GM20000 (cell line): ENCODE results near the gene CTSF.
"Not testable (repeated sequence)": the region's sequence is repeated elsewhere in the genome, so short reads cannot be mapped to it uniquely, and the experiment has no call there.

Experiments
- DNase-seq: peaks from one replicate; pipeline ENCODE4 v3.0.0; 2012; ENCODE audit warnings: low spot score
- CTCF ChIP-seq: IDR thresholded peaks from 2 replicates; pipeline ENCODE4 v1.5.1; 2012; ENCODE audit warnings: mild to moderate bottlenecking, control low read depth; ENCODE audit errors: extremely low read depth, missing control alignments

Gene CTSF

DNA sequence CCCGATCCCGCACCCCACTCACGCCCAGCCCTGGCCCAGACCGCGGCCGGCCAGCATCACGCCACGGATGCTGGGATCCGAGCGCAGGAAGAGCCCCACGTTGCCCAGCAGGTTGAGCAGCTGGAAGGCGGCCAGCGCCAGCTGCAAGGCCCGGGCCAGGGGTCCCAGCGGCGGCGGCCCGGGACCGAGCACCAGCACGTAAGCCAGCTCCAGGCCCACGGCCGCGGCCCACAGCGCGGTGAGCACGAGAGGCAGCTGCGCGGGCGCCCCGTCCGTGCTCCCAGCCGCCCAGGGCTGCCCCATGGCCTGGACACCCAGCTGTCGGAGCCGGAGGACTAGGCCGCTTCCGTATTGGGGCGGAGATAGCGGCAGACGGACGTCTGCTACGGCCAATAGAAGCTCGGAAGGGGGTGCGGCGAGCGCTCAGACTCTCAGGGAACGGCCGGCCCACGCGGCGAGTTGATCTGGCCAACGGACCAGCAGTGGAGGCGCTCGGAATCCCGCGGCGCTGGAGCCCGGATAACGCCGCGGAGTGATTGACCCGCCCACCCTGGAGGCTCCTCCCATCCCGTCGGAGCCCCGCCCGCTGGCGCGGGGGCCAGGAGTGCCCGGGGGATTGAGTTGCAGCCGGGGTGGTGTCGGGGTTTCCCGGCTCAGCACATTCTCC lies 22.6 kb downstream of the CTSF start, which contains the start of gene ZDHHC24:
Gene ZDHHC24 (minus strand): TSS at position 348 of the 667 bp plus-strand sequence. CDS start 45 bp downstream, at position 303.
- DNase-seq, result peak; percentile 99
- TF ChIP-seq CTCF, result no peak

DNA sequence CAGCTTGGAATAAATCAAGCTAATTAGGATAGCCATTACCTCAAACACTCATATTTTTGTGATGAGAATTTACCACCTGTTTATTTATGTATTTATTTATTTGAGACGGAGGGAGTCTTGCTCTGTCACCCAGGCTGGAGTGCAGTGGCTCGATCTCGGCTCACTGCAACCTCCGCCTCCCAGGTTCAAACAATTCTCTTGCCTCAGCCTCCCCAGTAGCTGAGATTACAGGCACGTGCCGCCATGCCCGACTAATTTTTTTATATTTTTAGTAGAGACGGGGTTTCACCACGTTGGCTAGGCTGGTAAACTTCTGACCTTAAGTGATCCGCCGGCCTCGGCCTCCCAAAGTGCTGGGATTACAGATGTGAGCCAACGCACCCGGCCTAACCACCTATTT lies 23.5 kb downstream of the CTSF start:
- DNase-seq, result not testable (repeated sequence)

GRCh38 chr11:66543263-66544107 lies 24.9 kb downstream of the CTSF start:
- DNase-seq, result peak; percentile 77
- TF ChIP-seq CTCF, result peak; percentile 67

DNA sequence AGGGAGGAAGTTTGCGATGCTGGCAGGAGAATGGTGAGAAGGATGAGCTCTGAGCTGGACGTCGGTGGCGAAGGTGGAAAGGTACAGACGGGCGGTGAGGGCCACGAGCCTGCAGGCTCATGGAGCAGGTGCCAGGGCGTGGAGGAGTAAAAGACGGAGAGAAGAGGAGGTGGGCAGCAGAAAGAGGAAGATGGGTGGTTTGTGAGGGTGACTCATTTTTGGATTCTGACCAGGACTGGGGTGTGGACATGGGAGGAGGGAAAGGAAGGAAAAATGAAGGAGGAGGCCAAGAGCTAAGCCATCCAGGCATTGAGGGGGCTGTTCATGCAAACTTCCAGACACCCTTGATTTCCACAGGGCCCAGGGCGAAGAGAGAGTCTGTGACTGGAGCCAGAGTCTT lies 26.0 kb downstream of the CTSF start:
- DNase-seq, result no peak
- no peak for TF ChIP-seq CTCF

DNA sequence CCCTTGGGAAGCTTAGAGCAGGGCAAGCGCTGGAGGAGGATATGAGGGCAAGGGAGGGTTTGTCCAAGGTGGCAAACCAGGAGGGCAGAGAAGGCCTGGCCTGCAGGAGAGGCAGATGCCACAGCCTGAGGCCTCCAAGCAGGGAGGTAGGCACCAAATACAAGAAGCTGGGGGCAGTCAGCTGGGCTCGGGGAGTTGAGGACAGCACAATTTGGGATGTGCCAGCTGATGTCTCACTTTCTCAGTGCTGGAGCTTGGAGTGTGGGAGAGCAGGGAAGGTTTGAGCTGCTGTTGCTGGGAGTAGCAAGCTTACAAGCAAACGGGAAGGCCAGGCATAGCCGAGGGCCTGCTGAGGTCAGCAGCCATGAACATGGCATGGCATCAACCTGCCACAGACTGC lies 26.5 kb downstream of the CTSF start:
- no peak for TF ChIP-seq CTCF
- DNase-seq, result no peak

DNA sequence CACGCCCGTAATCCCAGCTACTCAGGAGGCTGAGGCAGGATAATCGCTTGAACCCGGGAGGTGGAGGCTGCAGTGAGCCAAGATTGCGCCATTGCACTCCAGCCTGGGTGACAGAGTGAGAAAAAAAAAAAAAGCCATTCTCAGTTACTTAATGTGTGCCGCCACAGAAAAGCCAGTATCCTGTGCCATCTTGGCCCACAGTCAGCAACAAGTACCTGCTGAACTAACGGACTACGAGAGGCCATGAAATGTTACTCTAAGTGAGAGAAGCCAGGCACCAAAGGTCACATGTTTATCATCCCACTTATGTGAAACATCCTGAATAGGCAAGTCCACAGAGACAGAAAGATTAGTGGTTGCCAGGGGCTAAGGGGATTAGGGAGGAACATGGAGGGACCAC lies 27.8 kb downstream of the CTSF start:
- not testable (repeated sequence) for DNase-seq

DNA sequence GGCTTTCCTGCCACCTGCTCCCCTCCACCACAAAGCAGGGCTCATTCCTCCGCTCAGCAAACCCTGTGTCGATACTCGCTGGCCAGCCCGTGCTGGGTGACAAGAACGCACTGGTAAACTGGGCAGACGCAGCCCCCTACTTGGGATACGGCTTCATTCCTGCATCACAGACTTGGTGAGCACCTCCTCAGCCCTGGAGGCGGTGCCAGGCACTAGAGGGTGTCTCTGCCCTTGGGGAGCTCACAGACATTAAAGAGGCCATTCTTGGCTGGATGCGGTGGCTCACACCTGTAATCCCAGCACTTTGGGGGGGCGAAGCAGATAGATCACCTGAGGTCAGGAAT lies 28.6 kb downstream of the CTSF start:
- no peak for TF ChIP-seq CTCF
- DNase-seq, result no peak

GRCh38 chr11:66539170-66539869 lies 29.1 kb downstream of the CTSF start:
- TF ChIP-seq CTCF, result no peak
- no peak for DNase-seq
